ENCODE measurements around the gene GRIA4.

- TF ChIP-seq CTCF (IDR thresholded peaks at IDR 0.05; ENCODE audit: poor library complexity, severe bottlenecking) (no peak), EZH2 (IDR thresholded peaks at IDR 0.05; ENCODE audit: borderline replicate concordance, insufficient read depth, low read length, poor library complexity, severe bottlenecking) (no peak), POLR2AphosphoS5 (IDR thresholded peaks at IDR 0.05) (no peak)
These were observed 244.4 kb downstream of the GRIA4 start for GRCh38 chr11:105854269-105854668.

Data from neural cell (in vitro differentiated cells).